GM12878 (cell line): Measurements from ENCODE around the gene CHST15. TPM values are rescaled to one million over a fixed set of nuclear protein-coding genes. Genes with fewer than 3 reads are reported as not detected.

ENCODE experiments used
- IKZF2 ChIP-seq, 2 experiments: fragments of 450-650 bp; IDR thresholded peaks; 2 replicates each; pipeline ENCODE4 v1.6.1; 2017; ENCODE audit warnings: mild to moderate bottlenecking in 2 of 2, moderate library complexity in 2 of 2
- IRF4 ChIP-seq: IDR thresholded peaks from 2 replicates; pipeline ENCODE4 v1.6.1; 2011; ENCODE audit warnings: low read depth, low read length
- KLF5 ChIP-seq: fragments of 450-650 bp; IDR thresholded peaks from 2 replicates; pipeline ENCODE4 v1.6.1; 2014; ENCODE audit warnings: mild to moderate bottlenecking; ENCODE audit not compliant: partially characterized antibody
- RUNX3 ChIP-seq: IDR thresholded peaks from 2 replicates; pipeline ENCODE4 v1.6.1; 2012; ENCODE audit warnings: low read length, inconsistent platforms
- SREBF1 ChIP-seq: IDR thresholded peaks from 2 replicates; pipeline ENCODE4 v1.6.1; 2012; ENCODE audit warnings: mild to moderate bottlenecking, low read length
- TARDBP ChIP-seq: IDR thresholded peaks from 2 replicates; pipeline ENCODE4 v1.6.1; 2016; ENCODE audit warnings: borderline replicate concordance
- polyA plus RNA-seq, 11 experiments: library from polyadenylated mRNA; depleted of rRNA in 4 of 11; unstranded in 6 of 11; stranded (reverse) in 5 of 11; fragments of >200 nt; fragmentation: Nextera tagmentation in 4 of 11; fragmentation: Illumina TruSeq in 1 of 11; extraction: Ambion mirVana in 4 of 11; extraction: Trizol in 1 of 11; gene quantifications; 1 replicate in 1 of 11; 2 replicates in 10 of 11; pipeline versions ENCODE4 v1.2.1 to v1.2.3, GENCODE V29; 2011 to 2016; ENCODE audit warnings: inconsistent platforms in 2 of 11, missing spikeins in 2 of 11, low read depth in 1 of 11
- total RNA-seq, 4 experiments: library from RNA; depleted of rRNA in 3 of 4; stranded (reverse); fragments of >200 nt in 3 of 4; fragmentation: Illumina TruSeq in 1 of 4; extraction: Trizol in 1 of 4; gene quantifications; 2 replicates each; pipeline versions ENCODE4 v1.2.1 to v1.2.3, GENCODE V29; 2013 to 2021
- TF ChIP-seq, protein P1 (sequence below): fragments of 450-650 bp; IDR thresholded peaks from 2 replicates; pipeline ENCODE4 v1.6.1; 2016; ENCODE audit warnings: mild to moderate bottlenecking, moderate library complexity, borderline replicate concordance
- TF ChIP-seq, protein P2 (sequence below): IDR thresholded peaks from 2 replicates; pipeline ENCODE4 v1.6.1; 2012; ENCODE audit warnings: mild to moderate bottlenecking, low read depth, low read length
- TF ChIP-seq, protein P3 (sequence below): fragments of 450-650 bp; IDR thresholded peaks from 2 replicates; pipeline ENCODE4 v1.6.1; 2017; ENCODE audit warnings: mild to moderate bottlenecking, moderate library complexity
- TF ChIP-seq, protein P4 (sequence below): fragments of 450-650 bp; IDR thresholded peaks from 2 replicates; pipeline ENCODE4 v1.6.1; 2017; ENCODE audit warnings: antibody characterized with exemption, mild to moderate bottlenecking, moderate library complexity
- TF ChIP-seq, protein P5 (sequence below): fragments of 450-650 bp; conservative IDR thresholded peaks from 2 replicates; pipeline ENCODE4 v1.6.1; 2017; ENCODE audit warnings: mild to moderate bottlenecking, moderate library complexity

CHST15 gene
- total and polyA plus RNA-seq, 10 of the 15 experiments (the other 5 are each of a cell fraction or from before 2014, with no cell fraction given), result 0.02 to 0.53 (median 0.05) TPM; not detected in 1

DNA sequence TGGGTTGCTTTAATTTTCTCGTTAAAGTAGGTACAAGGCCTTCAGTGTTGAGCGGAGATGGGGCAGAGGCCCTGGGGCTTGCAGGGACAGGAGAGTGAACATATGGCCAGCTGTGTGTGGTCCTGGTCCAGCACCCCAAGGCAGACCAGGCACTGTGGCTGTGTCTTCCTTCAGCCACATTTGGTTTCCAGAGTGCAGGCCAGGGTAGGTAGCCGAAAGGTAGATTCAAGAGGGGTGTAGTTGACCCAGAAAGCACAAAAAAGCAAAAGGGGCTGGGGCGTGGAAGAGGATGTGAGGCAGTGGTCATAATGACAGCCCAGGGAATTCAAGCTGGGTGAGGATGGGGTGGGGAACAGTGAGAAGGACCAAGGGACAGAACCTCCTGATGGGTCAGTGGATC lies 21.3 kb upstream of the CHST15 start (continued):
- TF ChIP-seq, protein P1, sequence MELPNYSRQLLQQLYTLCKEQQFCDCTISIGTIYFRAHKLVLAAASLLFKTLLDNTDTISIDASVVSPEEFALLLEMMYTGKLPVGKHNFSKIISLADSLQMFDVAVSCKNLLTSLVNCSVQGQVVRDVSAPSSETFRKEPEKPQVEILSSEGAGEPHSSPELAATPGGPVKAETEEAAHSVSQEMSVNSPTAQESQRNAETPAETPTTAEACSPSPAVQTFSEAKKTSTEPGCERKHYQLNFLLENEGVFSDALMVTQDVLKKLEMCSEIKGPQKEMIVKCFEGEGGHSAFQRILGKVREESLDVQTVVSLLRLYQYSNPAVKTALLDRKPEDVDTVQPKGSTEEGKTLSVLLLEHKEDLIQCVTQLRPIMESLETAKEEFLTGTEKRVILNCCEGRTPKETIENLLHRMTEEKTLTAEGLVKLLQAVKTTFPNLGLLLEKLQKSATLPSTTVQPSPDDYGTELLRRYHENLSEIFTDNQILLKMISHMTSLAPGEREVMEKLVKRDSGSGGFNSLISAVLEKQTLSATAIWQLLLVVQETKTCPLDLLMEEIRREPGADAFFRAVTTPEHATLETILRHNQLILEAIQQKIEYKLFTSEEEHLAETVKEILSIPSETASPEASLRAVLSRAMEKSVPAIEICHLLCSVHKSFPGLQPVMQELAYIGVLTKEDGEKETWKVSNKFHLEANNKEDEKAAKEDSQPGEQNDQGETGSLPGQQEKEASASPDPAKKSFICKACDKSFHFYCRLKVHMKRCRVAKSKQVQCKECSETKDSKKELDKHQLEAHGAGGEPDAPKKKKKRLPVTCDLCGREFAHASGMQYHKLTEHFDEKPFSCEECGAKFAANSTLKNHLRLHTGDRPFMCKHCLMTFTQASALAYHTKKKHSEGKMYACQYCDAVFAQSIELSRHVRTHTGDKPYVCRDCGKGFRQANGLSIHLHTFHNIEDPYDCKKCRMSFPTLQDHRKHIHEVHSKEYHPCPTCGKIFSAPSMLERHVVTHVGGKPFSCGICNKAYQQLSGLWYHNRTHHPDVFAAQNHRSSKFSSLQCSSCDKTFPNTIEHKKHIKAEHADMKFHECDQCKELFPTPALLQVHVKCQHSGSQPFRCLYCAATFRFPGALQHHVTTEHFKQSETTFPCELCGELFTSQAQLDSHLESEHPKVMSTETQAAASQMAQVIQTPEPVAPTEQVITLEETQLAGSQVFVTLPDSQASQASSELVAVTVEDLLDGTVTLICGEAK, result no peak
- TF ChIP-seq, protein P2, sequence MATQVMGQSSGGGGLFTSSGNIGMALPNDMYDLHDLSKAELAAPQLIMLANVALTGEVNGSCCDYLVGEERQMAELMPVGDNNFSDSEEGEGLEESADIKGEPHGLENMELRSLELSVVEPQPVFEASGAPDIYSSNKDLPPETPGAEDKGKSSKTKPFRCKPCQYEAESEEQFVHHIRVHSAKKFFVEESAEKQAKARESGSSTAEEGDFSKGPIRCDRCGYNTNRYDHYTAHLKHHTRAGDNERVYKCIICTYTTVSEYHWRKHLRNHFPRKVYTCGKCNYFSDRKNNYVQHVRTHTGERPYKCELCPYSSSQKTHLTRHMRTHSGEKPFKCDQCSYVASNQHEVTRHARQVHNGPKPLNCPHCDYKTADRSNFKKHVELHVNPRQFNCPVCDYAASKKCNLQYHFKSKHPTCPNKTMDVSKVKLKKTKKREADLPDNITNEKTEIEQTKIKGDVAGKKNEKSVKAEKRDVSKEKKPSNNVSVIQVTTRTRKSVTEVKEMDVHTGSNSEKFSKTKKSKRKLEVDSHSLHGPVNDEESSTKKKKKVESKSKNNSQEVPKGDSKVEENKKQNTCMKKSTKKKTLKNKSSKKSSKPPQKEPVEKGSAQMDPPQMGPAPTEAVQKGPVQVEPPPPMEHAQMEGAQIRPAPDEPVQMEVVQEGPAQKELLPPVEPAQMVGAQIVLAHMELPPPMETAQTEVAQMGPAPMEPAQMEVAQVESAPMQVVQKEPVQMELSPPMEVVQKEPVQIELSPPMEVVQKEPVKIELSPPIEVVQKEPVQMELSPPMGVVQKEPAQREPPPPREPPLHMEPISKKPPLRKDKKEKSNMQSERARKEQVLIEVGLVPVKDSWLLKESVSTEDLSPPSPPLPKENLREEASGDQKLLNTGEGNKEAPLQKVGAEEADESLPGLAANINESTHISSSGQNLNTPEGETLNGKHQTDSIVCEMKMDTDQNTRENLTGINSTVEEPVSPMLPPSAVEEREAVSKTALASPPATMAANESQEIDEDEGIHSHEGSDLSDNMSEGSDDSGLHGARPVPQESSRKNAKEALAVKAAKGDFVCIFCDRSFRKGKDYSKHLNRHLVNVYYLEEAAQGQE, result no peak
- TF ChIP-seq SREBF1, result no peak
- no peak for TF ChIP-seq IRF4
- TF ChIP-seq, protein P3, sequence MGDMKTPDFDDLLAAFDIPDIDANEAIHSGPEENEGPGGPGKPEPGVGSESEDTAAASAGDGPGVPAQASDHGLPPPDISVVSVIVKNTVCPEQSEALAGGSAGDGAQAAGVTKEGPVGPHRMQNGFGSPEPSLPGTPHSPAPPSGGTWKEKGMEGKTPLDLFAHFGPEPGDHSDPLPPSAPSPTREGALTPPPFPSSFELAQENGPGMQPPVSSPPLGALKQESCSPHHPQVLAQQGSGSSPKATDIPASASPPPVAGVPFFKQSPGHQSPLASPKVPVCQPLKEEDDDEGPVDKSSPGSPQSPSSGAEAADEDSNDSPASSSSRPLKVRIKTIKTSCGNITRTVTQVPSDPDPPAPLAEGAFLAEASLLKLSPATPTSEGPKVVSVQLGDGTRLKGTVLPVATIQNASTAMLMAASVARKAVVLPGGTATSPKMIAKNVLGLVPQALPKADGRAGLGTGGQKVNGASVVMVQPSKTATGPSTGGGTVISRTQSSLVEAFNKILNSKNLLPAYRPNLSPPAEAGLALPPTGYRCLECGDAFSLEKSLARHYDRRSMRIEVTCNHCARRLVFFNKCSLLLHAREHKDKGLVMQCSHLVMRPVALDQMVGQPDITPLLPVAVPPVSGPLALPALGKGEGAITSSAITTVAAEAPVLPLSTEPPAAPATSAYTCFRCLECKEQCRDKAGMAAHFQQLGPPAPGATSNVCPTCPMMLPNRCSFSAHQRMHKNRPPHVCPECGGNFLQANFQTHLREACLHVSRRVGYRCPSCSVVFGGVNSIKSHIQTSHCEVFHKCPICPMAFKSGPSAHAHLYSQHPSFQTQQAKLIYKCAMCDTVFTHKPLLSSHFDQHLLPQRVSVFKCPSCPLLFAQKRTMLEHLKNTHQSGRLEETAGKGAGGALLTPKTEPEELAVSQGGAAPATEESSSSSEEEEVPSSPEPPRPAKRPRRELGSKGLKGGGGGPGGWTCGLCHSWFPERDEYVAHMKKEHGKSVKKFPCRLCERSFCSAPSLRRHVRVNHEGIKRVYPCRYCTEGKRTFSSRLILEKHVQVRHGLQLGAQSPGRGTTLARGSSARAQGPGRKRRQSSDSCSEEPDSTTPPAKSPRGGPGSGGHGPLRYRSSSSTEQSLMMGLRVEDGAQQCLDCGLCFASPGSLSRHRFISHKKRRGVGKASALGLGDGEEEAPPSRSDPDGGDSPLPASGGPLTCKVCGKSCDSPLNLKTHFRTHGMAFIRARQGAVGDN, result no peak
- no peak for TF ChIP-seq RUNX3
- no peak for TF ChIP-seq TARDBP
- TF ChIP-seq IKZF2 (IDR thresholded peaks at IDR 0.05), result no peak
- TF ChIP-seq KLF5, result no peak
- TF ChIP-seq, protein P4, sequence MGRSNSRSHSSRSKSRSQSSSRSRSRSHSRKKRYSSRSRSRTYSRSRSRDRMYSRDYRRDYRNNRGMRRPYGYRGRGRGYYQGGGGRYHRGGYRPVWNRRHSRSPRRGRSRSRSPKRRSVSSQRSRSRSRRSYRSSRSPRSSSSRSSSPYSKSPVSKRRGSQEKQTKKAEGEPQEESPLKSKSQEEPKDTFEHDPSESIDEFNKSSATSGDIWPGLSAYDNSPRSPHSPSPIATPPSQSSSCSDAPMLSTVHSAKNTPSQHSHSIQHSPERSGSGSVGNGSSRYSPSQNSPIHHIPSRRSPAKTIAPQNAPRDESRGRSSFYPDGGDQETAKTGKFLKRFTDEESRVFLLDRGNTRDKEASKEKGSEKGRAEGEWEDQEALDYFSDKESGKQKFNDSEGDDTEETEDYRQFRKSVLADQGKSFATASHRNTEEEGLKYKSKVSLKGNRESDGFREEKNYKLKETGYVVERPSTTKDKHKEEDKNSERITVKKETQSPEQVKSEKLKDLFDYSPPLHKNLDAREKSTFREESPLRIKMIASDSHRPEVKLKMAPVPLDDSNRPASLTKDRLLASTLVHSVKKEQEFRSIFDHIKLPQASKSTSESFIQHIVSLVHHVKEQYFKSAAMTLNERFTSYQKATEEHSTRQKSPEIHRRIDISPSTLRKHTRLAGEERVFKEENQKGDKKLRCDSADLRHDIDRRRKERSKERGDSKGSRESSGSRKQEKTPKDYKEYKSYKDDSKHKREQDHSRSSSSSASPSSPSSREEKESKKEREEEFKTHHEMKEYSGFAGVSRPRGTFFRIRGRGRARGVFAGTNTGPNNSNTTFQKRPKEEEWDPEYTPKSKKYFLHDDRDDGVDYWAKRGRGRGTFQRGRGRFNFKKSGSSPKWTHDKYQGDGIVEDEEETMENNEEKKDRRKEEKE, result no peak
- TF ChIP-seq, protein P5, sequence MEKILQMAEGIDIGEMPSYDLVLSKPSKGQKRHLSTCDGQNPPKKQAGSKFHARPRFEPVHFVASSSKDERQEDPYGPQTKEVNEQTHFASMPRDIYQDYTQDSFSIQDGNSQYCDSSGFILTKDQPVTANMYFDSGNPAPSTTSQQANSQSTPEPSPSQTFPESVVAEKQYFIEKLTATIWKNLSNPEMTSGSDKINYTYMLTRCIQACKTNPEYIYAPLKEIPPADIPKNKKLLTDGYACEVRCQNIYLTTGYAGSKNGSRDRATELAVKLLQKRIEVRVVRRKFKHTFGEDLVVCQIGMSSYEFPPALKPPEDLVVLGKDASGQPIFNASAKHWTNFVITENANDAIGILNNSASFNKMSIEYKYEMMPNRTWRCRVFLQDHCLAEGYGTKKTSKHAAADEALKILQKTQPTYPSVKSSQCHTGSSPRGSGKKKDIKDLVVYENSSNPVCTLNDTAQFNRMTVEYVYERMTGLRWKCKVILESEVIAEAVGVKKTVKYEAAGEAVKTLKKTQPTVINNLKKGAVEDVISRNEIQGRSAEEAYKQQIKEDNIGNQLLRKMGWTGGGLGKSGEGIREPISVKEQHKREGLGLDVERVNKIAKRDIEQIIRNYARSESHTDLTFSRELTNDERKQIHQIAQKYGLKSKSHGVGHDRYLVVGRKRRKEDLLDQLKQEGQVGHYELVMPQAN, result no peak
